GM20431 (cell line): ENCODE measurements around the gene LCN1.
"Not testable (repeated sequence)": the region's sequence is repeated elsewhere in the genome, so short reads cannot be mapped to it uniquely, and the experiment has no call there.

Experiments used
- in situ Hi-C: fragments of 300-500 bp; cut with MseI, MboI; formaldehyde crosslinking; loops from one replicate; pipeline ENCODE4 v1.15.0; 2020; ENCODE audit warnings: low sequenced_read_pairs; ENCODE audit not compliant: unreplicated experiment

Gene LCN1

DNA sequence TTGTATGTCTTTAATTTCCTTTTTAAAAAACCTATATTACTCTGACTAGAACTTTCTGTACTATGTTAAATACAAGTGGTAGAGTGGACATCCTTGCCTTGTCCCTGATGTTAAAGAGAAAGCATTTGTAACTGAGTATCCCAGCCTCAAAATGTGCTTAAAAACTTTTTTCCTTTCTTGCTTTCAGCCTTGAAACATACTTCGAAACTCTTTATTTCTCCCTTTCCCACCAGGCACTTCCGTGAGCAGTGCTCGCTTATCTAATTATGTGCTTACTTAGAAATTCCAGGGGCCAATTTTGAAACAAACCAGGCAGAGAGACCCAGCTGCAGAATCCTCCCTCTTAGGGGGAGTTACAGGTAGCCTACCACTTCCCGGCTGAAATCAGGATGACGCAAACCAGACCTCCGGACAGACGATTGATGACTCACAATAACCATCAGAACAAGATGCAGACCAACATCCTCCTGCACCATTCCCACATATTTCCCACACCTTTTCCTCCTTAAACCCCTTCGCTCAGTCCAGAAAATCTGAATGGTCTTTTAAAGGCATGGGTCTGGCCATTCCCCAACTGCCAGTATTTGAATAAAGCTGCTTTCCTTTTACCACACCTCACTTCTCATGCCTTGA lies 22.1 kb downstream of the LCN1 start:
- in situ Hi-C loops: not testable (repeated sequence)

DNA sequence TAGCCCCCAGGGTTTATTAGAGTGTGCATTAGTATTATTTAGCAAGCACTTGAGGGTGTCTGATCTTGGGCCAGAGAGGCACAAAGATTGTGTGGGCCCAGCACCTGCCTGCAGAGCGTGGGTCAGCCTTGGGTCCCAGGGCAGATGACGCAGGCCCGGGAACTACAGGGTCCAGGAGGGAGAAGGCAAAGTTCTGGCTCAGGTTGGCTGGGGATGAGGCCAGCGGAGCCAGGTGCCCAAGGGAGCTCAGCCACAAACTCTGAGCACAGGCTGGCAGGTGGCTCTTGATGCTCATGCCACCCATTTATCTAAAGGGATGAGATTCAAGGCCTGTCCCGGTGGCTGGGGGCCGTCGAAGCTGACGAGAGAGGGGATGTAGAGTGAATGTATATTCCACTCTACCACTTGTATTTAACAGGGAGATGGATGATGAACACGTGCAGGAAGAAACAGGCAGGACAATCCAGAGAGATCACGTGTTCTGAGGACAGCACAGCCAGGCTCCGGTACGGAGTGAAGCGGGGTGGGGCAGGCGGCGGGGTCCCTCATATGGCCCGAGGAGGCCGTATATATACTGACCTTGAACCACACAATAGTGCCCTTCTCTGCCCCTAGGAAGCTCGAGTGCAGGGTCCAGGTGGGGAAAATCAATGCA lies 23.9 kb downstream of the LCN1 start:
- in situ Hi-C loops: no loop called here

DNA sequence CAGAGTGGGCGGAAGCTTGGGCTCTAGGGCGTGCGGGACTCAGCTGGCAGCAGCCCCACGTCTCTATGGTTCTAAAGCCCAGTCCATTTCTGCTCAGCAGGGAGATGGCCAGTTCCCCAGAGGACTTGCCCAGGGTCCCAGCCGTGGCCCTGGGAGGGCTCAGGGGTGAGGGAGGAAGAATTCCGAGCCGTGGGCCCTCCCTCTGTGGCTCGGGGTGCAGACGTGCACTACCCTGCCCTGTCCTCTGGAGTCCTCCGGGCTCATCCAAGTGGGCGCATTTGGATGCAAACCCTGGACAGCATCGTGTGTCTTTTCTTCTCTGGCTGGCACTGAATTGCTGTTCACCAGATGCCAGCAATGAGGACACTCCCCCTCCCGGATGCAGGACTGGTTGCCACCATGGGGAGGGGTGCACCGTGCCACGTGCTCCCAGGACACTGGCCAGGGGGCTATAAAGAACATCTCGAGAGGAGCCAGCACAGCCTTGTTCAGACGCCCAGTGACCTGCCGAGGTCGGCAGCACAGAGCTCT lies 24.5 kb downstream of the LCN1 start, which contains the start of gene OBP2A:
Gene OBP2A, plus strand, starts transcription at position 481 of the 531 bp plus-strand sequence. CDS start 55 bp downstream, outside the sequence.
- in situ Hi-C loops: not testable (repeated sequence)

DNA sequence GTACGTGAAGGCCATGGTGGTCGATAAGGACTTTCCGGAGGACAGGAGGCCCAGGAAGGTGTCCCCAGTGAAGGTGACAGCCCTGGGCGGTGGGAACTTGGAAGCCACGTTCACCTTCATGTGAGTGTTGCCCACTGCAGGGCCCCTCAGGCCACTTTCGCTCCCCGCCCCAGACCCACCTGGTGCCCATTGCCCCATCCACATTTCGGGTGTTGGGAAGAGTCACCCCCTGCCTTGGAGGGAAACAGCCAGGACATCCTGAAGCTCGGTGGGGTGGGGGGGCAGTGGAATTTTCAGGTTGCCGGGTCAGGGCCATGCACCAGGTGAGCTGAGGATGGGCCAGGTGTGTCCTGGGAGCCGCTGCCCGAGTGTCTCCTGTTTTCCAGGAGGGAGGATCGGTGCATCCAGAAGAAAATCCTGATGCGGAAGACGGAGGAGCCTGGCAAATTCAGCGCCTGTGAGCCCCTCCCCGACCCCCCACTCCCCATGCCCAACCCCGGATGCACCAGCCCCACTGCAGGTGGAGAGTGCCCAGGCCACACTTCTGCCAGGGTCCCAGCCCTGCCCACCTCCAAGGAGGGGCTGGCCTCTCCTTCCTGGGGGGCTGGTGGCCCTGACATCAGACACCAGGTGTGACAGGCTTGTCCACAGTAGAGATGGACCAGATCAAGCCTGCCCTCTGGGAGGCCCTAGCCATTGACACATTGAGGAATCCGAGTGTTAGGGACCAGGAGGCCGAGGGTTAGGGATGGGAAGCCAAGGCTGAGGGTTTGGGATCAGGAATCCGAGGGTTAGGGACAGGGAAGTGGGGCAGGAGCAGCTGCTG lies 25.8 kb downstream of the LCN1 start:
- in situ Hi-C loops: not testable (repeated sequence)

DNA sequence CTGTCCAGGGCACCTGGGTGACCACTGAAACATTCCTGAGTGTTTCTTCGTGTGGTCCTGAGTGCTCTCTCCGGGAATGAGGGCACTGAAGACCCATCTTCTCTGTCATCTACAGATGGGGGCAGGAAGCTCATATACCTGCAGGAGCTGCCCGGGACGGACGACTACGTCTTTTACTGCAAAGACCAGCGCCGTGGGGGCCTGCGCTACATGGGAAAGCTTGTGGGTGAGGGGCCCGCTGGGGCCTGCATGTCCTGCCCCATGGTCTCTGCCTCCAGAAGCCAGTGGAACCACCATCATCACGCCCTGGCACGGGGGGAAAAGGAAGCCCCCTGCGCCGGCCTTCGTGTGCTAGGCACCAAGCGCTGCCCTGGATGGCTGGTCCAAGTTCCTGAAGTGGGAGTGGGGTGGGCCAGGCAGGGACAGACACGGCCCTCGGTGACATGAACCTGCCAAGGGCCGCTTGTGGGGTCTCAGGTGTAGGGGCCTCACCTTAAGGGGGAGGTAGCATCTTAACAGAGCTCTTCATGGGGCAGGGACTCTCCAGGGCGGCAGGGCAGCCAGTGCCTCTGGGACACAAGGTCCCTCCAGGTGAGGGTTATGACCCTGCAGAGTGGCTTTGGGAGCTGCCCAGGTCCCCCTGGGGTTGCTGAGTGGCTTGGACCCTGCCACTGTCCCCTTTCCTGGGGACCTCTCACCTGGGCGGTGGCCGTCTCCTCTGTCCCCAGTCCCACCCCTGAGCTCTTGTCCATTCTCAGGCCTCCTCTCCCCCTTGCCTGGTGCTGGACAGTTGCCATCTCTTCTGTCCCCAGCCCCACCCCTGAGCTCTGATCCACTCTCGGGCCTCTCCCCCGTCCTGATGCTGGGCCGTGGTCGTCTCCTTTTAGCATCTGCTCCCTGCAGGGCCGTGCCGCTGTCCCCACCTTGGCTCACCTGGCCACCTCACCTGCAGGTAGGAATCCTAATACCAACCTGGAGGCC lies 26.8 kb downstream of the LCN1 start:
- in situ Hi-C loops: no loop called here

DNA sequence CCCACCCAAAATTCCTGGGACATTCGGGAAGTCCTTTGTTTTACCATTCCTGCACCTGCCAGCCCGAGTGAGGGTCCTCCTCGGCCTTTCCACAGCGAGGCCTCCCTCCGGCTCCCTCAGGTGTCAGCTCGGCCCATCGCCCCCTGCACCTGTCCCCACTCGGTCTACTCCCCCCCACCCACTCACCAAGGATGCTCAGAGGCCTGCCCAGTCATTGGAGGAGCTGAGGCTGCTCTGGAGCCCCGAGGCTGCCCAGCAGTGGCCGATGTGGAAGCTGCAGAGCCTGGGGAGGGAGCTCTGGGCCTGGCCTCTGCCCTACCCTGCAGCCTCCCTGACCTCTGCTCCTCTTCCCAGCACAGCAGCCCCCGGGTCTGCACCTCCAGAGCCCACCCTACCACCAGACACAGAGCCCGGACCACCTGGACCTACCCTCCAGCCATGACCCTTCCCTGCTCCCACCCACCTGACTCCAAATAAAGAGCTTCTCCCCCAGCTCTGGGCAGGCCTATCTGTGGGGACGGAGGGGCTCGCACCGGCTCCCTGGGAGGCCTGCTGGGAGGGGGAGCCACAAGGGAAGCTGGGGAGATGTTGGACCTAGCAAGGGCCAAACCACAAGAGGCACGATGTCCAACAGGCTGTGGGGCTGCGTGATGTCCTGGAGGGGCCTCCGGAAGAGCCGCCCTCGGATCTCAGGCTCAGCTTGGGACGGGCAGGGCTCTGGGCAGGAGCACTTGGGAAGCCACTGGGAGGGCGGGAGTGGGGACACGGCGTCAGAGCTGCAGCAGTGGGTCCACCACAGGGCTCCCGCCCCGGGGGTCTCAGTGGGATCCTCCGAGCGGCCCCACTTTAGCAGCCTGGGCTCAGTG lies 28.5 kb downstream of the LCN1 start:
- in situ Hi-C loops: not testable (repeated sequence)

DNA sequence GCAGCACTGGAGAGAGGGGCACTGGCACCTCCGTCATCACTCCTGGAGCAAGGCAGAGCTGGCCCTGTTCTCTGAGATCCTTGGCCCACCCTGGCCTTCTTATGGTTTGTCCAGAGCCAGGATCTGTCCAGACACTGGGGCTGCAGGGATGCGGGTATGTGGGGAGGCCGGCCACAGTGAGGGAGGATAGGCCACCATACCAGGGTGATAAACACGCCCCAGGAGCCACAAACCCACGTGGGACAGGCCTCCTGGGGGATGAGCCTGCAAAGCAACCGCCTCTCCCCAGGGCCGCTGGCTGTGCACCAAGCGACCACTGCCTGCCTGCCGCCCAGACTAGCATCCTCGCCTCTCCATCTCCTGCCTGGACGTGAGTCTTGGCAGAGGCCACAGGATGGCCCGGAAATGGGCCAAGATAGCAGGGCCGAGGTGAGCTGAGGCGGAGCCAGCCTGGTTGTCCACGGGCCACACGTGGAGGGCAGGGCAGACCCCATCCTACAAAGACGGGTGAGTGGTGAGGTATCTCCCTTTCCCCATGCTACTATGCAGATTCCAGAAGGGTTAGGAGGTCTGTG lies 29.2 kb downstream of the LCN1 start:
- in situ Hi-C loops: no loop called here

DNA sequence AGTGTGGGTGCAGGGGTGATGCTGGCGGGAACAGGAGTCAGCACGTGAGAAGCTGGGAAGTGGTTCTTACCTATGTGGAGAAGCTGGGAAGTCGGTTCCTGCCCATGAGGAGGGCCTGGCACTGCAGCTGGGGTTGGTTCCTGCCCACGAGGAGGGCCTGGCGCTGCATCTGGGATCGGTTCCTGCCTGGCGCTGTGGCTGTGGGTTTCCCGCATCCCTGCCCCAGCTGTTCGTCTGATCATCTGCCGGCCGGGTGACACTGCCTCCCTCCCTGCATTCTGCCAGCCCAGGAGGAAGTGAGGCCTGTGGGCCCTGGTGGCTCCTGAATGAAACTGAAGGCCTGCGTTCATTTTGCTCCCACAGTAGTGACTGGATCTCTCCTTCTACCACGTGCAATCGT lies 29.8 kb downstream of the LCN1 start:
- in situ Hi-C loops: no loop called here

DNA sequence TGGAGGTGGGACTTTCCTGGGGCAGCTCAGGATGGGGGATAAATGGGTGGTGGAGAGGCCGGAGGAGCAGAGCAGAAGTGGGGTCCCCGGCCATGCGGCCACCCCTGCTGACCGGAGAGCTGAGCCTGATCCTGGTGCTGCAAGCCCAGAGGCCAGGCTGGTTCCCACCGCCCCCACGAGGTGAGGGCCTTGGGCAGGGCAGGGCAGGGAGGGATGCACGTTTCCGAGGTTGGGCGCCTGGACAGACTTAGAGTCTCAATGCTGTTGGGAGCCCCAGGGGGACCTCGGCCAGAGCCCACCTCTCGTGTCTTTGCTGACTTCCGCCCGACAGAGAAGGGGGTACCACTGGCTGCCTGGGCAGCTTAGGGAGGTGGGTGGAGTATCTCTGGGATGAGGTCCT lies 30.2 kb downstream of the LCN1 start:
- in situ Hi-C loops: no loop called here

DNA sequence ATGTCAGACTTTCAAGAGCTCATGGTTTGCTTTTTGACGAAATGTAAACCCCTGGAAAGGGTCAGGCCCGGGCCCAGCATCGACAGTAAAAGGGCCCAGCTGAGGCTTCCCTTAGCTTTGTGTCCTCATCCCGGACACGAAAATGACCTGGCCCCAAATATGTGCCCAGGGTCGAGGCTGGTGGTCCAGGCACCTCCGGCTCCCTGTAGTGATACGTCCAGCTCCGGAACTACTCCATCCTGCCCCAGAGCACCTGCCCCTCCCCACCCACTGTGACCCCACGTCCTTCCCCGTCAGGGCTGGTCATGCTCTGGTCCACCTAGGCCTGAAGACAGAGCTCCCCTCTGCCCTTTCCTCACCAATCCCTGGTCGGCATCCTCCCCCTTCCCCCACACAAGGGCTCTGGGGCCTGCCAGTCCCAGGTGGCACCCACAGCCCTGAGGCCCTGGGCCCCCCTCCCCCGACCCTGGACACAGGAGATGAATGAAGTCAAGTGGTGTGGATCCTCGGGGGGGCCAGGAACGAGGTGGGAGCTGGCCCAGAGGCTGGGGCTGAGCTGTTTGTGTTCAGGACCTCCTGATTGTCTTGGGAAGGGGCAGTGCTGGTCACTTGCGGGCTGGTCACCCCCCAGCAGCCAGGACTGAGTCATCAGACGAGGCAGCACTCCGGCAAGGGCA lies 30.9 kb downstream of the LCN1 start:
- in situ Hi-C loops: no loop called here

DNA sequence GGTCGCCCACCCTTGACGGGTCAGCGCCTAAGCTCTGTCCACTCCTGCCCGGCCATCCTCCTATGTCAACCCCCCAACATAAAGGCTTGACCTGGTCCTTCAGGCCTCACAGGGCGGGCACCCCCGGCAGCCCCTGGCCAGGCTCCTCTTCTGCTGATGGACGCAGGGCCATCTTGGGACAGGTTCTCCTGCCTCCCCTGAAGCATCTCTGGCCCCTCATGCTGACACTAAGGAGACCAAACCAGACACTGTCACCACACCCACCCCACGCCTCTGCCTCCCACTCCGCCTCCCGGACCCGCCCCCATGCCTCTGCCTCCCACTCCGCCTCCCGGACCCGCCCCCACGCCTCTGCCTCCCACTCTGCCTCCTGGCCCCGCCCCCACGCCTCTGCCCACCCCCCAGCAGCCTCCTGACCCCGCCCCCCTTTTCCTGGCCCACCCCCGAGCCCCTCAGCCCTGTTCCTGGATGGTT lies 31.5 kb downstream of the LCN1 start:
- in situ Hi-C loops: no loop called here

DNA sequence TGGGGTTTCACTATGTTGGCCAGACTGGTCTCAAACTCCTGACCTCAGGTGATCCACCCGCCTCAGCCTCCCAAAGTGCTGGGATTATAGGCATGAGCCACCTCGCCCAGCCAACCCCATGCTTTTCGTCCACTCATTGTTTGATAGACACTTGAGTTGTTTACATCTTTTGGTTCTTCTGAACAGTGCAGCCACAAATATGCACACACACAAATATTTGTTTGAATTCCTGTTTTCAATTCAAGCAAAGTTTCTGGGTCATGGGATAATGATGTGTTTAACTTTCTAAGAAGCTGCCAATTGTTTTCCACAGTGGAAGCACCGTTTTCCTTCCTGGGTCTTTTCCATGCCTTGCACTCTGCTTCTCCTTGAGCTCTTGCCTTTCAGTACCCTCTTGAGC lies 33.5 kb downstream of the LCN1 start:
- in situ Hi-C loops: no loop called here

DNA sequence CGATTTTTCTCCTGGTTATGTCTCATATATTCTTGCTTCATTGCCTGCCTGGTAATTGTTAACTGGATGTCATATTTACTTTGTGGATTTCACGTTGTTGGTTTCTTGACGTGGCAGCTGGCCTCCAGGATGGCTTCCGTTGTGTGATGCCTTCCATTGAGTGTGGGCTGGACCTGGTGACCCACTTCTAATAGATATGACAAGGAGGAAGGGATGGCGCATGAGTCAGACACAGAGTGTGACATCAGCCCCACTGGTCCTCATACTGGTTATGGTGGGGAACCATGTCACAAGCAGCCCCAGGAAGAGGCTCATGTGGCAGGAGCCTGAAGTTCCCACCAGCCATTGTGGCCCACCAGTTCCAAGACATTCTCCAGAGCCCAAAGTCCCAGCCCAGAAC lies 34.0 kb downstream of the LCN1 start:
- in situ Hi-C loops: no loop called here

DNA sequence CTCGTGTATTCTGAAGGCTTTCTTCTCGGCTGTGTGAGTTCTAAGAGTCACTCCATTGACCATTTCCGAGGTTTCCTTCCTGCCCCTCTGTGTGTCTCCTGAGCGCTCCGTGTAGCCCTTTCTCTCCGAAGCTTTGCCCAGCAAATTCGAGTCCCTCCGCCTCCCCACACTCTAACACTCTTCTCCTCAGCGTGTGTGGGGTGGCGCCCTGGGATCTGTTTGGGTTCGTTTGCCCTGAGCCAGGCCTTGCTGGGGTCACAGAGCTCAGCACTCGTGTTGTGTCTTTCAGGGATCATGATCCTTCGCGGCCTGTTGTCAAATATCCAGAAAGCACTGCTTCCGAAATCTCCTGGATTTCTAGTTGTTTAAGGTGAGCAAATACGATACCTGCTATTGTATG lies 34.7 kb downstream of the LCN1 start:
- in situ Hi-C loops: no loop called here

DNA sequence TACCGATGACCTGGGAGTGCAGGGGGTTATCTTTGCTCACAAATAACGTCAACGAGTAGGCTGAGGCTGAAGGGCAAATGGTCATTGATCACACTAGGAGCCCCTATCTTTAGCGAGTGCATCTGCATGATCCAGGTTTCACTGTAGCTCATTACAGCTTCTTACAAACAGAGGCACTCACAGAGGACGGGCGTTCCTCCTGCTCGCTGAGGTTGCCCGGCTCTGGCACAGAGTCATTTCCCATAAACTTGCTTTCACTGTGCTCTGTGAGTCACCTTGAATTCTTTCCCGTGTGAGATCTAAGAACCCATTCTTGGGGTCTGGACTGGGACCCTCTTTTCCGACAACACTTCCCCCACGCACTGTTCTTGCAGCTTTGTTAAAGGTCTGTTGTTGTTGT lies 38.4 kb downstream of the LCN1 start:
- in situ Hi-C loops: no loop called here

DNA sequence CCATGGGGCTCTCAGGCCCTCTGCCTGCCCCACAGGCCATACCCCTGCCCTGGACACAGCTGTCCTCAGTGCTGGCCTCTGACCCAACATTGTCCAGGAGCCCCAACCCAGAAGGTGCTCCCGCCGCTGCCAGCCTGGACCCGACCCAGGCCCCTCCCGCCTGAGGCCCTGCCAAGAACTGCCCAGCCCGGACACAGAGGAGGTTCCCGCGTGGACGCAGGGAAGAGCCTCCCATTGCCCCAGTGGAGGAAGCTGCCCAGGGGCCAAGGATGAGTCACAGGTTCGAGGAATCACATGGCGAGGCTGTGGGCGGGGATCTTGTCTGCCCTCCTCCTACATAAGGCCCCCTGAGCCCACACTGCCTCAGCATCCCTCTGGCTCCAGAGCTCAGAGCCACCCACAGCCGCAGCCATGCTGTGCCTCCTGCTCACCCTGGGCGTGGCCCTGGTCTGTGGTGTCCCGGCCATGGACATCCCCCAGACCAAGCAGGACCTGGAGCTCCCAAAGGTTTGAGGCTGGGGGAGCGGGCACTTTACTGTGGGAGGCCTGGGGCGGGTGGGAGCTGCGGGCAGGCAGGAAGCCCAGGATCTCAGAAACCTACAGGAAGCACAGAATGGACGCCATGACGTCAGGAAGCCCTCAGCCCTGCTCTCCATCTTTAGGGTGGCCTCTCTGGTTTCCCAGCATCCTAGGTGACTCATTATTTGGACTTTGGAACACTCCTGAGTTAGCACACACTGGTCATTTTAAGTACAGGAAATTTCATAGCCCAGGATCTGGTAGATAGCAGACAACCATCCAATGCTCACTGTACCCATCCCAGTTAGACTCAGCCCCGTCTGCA lies 40.4 kb downstream of the LCN1 start, which contains the start of gene PAEP:
Gene PAEP, plus strand, starts transcription at position 366 of the 844 bp plus-strand sequence.
- in situ Hi-C loops: no loop called here

DNA sequence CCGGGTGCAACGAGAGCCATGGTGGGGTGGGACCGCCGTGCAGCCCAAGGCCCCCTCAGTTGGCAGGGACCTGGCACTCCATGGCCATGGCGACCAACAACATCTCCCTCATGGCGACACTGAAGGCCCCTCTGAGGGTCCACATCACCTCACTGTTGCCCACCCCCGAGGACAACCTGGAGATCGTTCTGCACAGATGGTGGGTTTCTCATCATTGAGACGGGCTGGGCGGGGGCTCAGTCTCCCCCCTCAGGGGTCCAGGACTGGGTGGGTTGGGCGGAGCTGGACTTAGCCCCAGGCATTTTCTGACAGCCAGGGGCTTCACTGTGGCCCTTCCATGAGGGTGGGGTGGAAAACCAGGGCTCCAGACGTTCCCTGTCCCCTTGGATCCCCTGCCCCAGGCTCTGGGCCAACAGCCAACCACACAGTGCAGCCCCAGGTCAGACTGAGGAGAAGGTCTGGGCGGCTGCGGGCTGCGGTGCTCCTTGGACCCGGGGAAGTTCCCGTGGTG lies 41.0 kb downstream of the LCN1 start:
- in situ Hi-C loops: no loop called here
